HG03354 (cell line): Measurements from ENCODE around the gene TMEM184A.

Experiments
- ATAC-seq: cut with Tn5 transposase; IDR thresholded peaks from one replicate; pipeline ENCODE4 v1.9.1; 2021; ENCODE audit warnings: mild to moderate bottlenecking; ENCODE audit not compliant: unreplicated experiment, poor library complexity, severe bottlenecking

The TMEM184A gene

GRCh38 chr7:1494866-1495563, 61.0 kb downstream of the TMEM184A start:
- no peak for ATAC-seq

GRCh38 chr7:1494447-1494846, 61.6 kb downstream of the TMEM184A start:
- no peak for ATAC-seq

- no peak for ATAC-seq
Measured at GRCh38 chr7:1493571-1493970, 62.4 kb downstream of the TMEM184A start.

GRCh38 chr7:1493129-1493528, 62.9 kb downstream of the TMEM184A start:
- ATAC-seq, result no peak

GRCh38 chr7:1492640-1493039, 63.4 kb downstream of the TMEM184A start:
- no peak for ATAC-seq
